CD14-positive monocyte (primary cell): ENCODE results near the gene UNC13B. TPM values are rescaled to one million over a fixed set of nuclear protein-coding genes. Genes with fewer than 3 reads are reported as not detected.

ENCODE experiments used
- DNase-seq, 3 donors: peaks; one replicate each; pipeline ENCODE4 v3.0.0-alpha.2; 2011 to 2022
- H2AFZ ChIP-seq: 2 replicates; pipeline ENCODE4 v1.6.0; 2012; ENCODE audit warnings: mild to moderate bottlenecking, low read depth, low read length, inconsistent platforms; ENCODE audit not compliant: insufficient read depth, poor library complexity, severe bottlenecking
- H3K27ac ChIP-seq, 2 donors: 1 replicate in 1 of 2; 2 replicates in 1 of 2; pipeline ENCODE4 v1.5.1; 2012 to 2013; ENCODE audit warnings: low read length in 2 of 2, control low read depth in 1 of 2, inconsistent platforms in 1 of 2, low read depth in 1 of 2, mild to moderate bottlenecking in 1 of 2
- H3K27me3 ChIP-seq, 2 donors: one replicate each; pipeline versions ENCODE4 v1.6.0 to v1.6.1; 2011 to 2013; ENCODE audit warnings: low read length in 2 of 2; ENCODE audit not compliant: control insufficient read depth in 2 of 2, insufficient read depth in 2 of 2
- H3K36me3 ChIP-seq, 2 donors: replicated peaks in 1 of 2; 1 replicate in 1 of 2; 2 replicates in 1 of 2; pipeline versions ENCODE4 v1.5.1 to v1.6.1; 2012 to 2013; ENCODE audit warnings: low read length in 2 of 2, control low read depth in 1 of 2, inconsistent platforms in 1 of 2, mild to moderate bottlenecking in 1 of 2; ENCODE audit not compliant: insufficient read depth in 2 of 2, control insufficient read depth in 1 of 2
- H3K4me1 ChIP-seq, 2 donors: 1 replicate in 1 of 2; 2 replicates in 1 of 2; pipeline versions ENCODE4 v1.5.1 to v1.6.1; 2012 to 2013; ENCODE audit warnings: low read length in 2 of 2, control low read depth in 1 of 2, inconsistent platforms in 1 of 2, mild to moderate bottlenecking in 1 of 2, moderate library complexity in 1 of 2; ENCODE audit not compliant: insufficient read depth in 2 of 2, control insufficient read depth in 1 of 2
- H3K4me2 ChIP-seq: replicated peaks from 2 replicates; pipeline ENCODE3; 2012; ENCODE audit warnings: low read length, moderate library complexity, mild to moderate bottlenecking; ENCODE audit not compliant: poor library complexity, severe bottlenecking; ENCODE audit errors: extremely low read depth
- H3K4me3 ChIP-seq, 3 experiments: fragments of 200-600 bp in 1 of 3; sonication (generic) in 1 of 3; replicated peaks in 1 of 3; 1 replicate in 2 of 3; 2 replicates in 1 of 3; pipeline ENCODE4 v1.5.1; 2011 to 2013; ENCODE audit warnings: low read length in 3 of 3, mild to moderate bottlenecking in 3 of 3, control low read depth in 2 of 3, low read depth in 2 of 3, inconsistent platforms in 1 of 3, moderate library complexity in 1 of 3
- H3K79me2 ChIP-seq: 2 replicates; pipeline ENCODE4 v1.6.0; 2012; ENCODE audit warnings: mild to moderate bottlenecking, control low read depth, inconsistent platforms, low read length, moderate library complexity; ENCODE audit not compliant: insufficient read depth
- H3K9ac ChIP-seq: 2 replicates; pipeline ENCODE4 v1.6.0; 2017; ENCODE audit warnings: low read length, mild to moderate bottlenecking; ENCODE audit not compliant: insufficient read depth, poor library complexity, severe bottlenecking
- H3K9me3 ChIP-seq, 2 donors: replicated peaks in 1 of 2; 1 replicate in 1 of 2; 2 replicates in 1 of 2; pipeline versions ENCODE4 v1.5.1 to v1.6.1; 2012 to 2013; ENCODE audit warnings: low read length in 2 of 2, control low read depth in 1 of 2; ENCODE audit not compliant: control insufficient read depth in 1 of 2, insufficient read depth in 1 of 2
- H4K20me1 ChIP-seq: 2 replicates; pipeline ENCODE4 v1.6.0; 2012; ENCODE audit warnings: mild to moderate bottlenecking, low read length, control low read depth, moderate library complexity; ENCODE audit not compliant: insufficient read depth
- H3K27ac Mint-ChIP-seq, 7 donors: one replicate each; pipeline ENCODE4 v1.8.0; 2020; ENCODE audit warnings: mild to moderate bottlenecking in 7 of 7, mixed read lengths in 7 of 7, moderate library complexity in 6 of 7, inconsistent platforms in 2 of 7
- H3K27me3 Mint-ChIP-seq, 3 donors: one replicate each; pipeline ENCODE4 v1.8.0; 2021 to 2022; ENCODE audit warnings: low read depth in 3 of 3, mild to moderate bottlenecking in 3 of 3, mixed read lengths in 3 of 3, moderate library complexity in 3 of 3, inconsistent platforms in 1 of 3
- H3K36me3 Mint-ChIP-seq, 2 donors: one replicate each; pipeline ENCODE4 v1.8.0; 2020; ENCODE audit warnings: mixed read lengths in 2 of 2, inconsistent platforms in 1 of 2, mild to moderate bottlenecking in 1 of 2
- H3K4me1 Mint-ChIP-seq: one replicate; pipeline ENCODE4 v1.8.0; 2020; ENCODE audit warnings: mild to moderate bottlenecking, mixed read lengths
- H3K4me3 Mint-ChIP-seq, 2 donors: one replicate each; pipeline ENCODE4 v1.8.0; 2020; ENCODE audit warnings: mild to moderate bottlenecking in 2 of 2, mixed read lengths in 2 of 2, moderate library complexity in 1 of 2
- H3K9me3 Mint-ChIP-seq, 7 donors: one replicate each; pipeline ENCODE4 v1.8.0; 2020 to 2022; ENCODE audit warnings: mixed read lengths in 7 of 7, mild to moderate bottlenecking in 6 of 7, moderate library complexity in 6 of 7, inconsistent platforms in 2 of 7
- WGBS: methylation state at CpG from one replicate; pipeline ENCODE4 v1.1.5; 2013; ENCODE audit warnings: missing lambda C conversion rate; ENCODE audit not compliant: insufficient coverage; 5-methylcytosine and 5-hydroxymethylcytosine counted together
- intact Hi-C, 2 donors: fragments of 100-400 bp; cut with micrococcal nuclease; formaldehyde crosslinking; loops; one replicate each; pipeline versions ENCODE4 v1.15.0 to v1.15.1; 2023
- polyA plus RNA-seq, 3 donors: library from polyadenylated mRNA; depleted of rRNA in 1 of 3; unstranded in 2 of 3; stranded (reverse) in 1 of 3; fragments of 300-500 nt in 2 of 3; fragments of >200 nt in 1 of 3; fragmentation: Illumina TruSeq in 2 of 3; gene quantifications; 1 replicate in 2 of 3; 2 replicates in 1 of 3; pipeline ENCODE4 v1.2.3, GENCODE V29; 2012 to 2021
- TF ChIP-seq, protein P1 (sequence below): fragments of 200-600 bp; IDR thresholded peaks from one replicate; pipeline ENCODE4 v1.8.0; 2022; ENCODE audit warnings: antibody characterized with exemption, mild to moderate bottlenecking

Gene UNC13B
- polyA plus RNA-seq, 3 donors = 0.41 to 0.81 (median 0.66) TPM

DNA sequence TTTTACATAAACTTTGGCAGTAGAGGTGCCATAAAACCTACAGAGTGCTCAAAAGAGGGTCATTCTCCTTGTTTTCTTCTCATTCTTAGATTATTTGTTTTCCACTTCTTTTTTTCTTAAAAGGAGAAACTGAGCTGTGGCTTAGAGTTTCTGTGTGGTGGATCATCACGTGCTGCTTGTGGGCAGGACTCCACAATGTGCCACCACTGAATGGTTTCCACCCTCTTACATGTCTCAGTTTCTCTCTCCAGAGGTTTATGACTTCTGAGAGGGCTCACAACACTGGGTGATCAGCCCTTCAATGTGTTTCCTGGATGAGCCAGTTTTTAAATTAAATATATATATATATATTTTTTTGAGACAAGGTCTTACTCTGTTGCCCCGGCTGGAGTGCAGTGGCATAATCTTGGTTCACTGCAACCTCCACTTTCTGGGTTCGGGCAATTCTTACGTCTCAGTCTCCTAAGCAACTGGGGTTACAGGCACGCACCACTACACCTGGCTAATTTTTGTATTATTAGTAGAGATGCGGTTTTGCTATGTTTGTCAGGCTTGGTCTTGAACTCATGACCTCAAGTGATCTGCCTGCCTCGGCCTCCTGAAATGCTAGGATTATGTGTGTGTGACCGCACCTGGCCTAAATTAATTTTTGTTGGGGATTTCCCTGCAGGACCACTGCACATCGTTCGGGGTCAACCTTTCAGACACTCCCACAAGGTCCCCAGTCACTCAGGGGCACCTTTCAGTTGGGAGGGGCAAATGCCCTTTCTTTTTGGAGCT is 3.1 kb upstream of the UNC13B start:
- intact Hi-C loops = no loop called here
- H2AFZ ChIP-seq = no peak overlapping the region
- no peaks in the 10 kb centered on the region for H4K20me1 ChIP-seq
- H3K4me1 Mint-ChIP-seq = peaks cover 25% of the 10 kb centered on the region
- no peaks in the 10 kb centered on the region for H3K79me2 ChIP-seq
- no peak overlapping the region for H3K4me3 Mint-ChIP-seq
- TF ChIP-seq, protein P1, sequence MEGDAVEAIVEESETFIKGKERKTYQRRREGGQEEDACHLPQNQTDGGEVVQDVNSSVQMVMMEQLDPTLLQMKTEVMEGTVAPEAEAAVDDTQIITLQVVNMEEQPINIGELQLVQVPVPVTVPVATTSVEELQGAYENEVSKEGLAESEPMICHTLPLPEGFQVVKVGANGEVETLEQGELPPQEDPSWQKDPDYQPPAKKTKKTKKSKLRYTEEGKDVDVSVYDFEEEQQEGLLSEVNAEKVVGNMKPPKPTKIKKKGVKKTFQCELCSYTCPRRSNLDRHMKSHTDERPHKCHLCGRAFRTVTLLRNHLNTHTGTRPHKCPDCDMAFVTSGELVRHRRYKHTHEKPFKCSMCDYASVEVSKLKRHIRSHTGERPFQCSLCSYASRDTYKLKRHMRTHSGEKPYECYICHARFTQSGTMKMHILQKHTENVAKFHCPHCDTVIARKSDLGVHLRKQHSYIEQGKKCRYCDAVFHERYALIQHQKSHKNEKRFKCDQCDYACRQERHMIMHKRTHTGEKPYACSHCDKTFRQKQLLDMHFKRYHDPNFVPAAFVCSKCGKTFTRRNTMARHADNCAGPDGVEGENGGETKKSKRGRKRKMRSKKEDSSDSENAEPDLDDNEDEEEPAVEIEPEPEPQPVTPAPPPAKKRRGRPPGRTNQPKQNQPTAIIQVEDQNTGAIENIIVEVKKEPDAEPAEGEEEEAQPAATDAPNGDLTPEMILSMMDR = no peak
- no peaks in the 10 kb centered on the region for H3K36me3 Mint-ChIP-seq
- H3K4me2 ChIP-seq = no peak overlapping the region
- DNase-seq = no peak
- H3K36me3 ChIP-seq = no peaks in the 10 kb centered on the region
- peaks cover 4 to 8% (median 6%) of the 10 kb centered on the region in 7 donors for H3K9me3 Mint-ChIP-seq
- H3K9me3 ChIP-seq = peaks cover 0 to 3% of the 10 kb centered on the region in 2 donors
- H3K4me1 ChIP-seq = peaks cover 15 to 22% of the 10 kb centered on the region in 2 donors
- H3K27me3 Mint-ChIP-seq = peaks cover 8 to 16% (median 12%) of the 10 kb centered on the region in 3 donors
- no peak overlapping the region for H3K4me3 ChIP-seq
- H3K9ac ChIP-seq = no peak overlapping the region
- no peak overlapping the region for H3K27ac ChIP-seq
- no peak overlapping the region for H3K27ac Mint-ChIP-seq
- H3K27me3 ChIP-seq = peaks cover 7 to 12% of the 10 kb centered on the region in 2 donors
- WGBS = 93% methylated on average over 4 of the region's 10 CpGs

DNA sequence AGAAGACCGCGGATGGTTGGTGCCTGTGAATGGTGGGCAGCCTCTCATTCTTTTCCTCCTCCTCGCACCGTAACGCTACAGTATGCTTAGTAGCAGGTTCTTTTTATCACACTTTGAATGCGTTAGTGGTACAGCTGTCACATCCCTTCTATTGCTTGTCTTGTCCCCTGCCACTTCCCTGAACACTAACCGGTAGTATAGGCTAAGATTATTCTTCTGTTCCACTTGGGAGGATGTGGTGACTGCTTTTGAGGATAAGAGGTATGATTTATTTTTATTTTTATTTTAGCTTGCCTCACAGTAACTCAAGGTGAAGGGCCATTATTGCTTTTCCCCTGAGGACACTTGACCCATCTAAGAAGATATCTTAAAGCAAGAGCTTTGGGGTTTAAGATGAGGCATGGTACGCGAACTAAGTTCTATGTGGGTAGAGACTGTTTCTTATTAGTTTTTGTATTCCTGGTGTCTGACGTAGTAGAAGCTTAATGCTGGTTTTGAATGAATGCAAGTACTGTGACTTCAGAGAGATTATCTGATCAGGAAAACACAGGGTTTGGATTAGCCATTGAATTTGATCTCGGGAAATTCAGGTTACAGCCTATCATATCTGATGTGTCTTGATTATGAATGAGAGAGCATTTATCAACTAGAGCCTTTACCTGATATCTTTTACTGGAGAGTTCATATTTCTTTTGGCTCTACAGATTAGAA is 951 bp downstream of the UNC13B start:
- Histone ChIP-seq H4K20me1 (no peaks in the 10 kb centered on the region), H3K4me2 (peak overlapping the region; percentile 89)
- no peak overlapping the region for H3K27ac Mint-ChIP-seq

More for the DNA sequence above, 951 bp downstream of the UNC13B start:
- Mint-ChIP-seq H3K4me1 (peaks cover 25% of the 10 kb centered on the region), H3K9me3 (peaks cover 0 to 5% (median 0%) of the 10 kb centered on the region in 7 donors), H3K27me3 (peaks cover 8 to 13% (median 12%) of the 10 kb centered on the region in 3 donors), H3K36me3 (no peaks in the 10 kb centered on the region), H3K4me3 (peak overlapping the region; percentile 88 to 93)
- TF ChIP-seq, protein P1 = no peak
- peak overlapping the region; percentile 71 for H3K9ac ChIP-seq
- H3K27me3 ChIP-seq = peaks cover 7 to 12% of the 10 kb centered on the region in 2 donors
- peak overlapping the region; percentile 79 to 89 (median 81) for H3K4me3 ChIP-seq
- H3K79me2 ChIP-seq = no peaks in the 10 kb centered on the region
- 100% methylated on average over 2 of the region's 11 CpGs for WGBS
- H3K27ac ChIP-seq = no peak overlapping the region
- H3K36me3 ChIP-seq = no peaks in the 10 kb centered on the region
- peaks cover 15 to 22% of the 10 kb centered on the region in 2 donors for H3K4me1 ChIP-seq
- peak overlapping the region; percentile 99 for H2AFZ ChIP-seq
- intact Hi-C loops = loop anchor here in 1 of 2 donors (5.0 kb wide), 1 partner anchor 45 kb away; the partner anchor contains the start of gene ATOSB
- DNase-seq = no peak
- no peaks in the 10 kb centered on the region for H3K9me3 ChIP-seq
